ENCODE results near the gene STAT4. TPM values are rescaled to one million over a fixed set of nuclear protein-coding genes. Genes with fewer than 3 reads are reported as not detected.
A peak's percentile ranks its signal among the peaks of the same experiment; 100 is the strongest.

Gene STAT4
- total and polyA plus RNA-seq, 4 donors = 0.85 to 7.9 (median 3.2) TPM

GRCh38 chr2:191183516-191183915, 32.7 kb upstream of the STAT4 start:
- Histone ChIP-seq H3K4me3 (ENCODE audit: low read depth in 1 of 3, low read length in 3 of 3) (no peak overlapping the region), H3K36me3 (ENCODE audit: control insufficient read depth in 4 of 4, insufficient read depth in 3 of 4, low read depth in 1 of 4, low read length in 3 of 4) (no peaks in the 10 kb centered on the region), H3K9ac (ENCODE audit: low read depth in 1 of 2, low read length in 2 of 2) (no peak overlapping the region), H3K27ac (ENCODE audit: low read depth in 1 of 2, low read length in 2 of 2) (no peak overlapping the region), H3K9me3 (ENCODE audit: control insufficient read depth in 4 of 4, low read length in 3 of 4) (no peaks in the 10 kb centered on the region), H3K27me3 (ENCODE audit: control insufficient read depth in 4 of 4, insufficient read depth in 4 of 4, low read length in 3 of 4) (no peaks in the 10 kb centered on the region), H3K4me1 (ENCODE audit: control insufficient read depth in 4 of 4, insufficient read depth in 4 of 4, low read length in 3 of 4) (peaks cover 13 to 67% (median 40%) of the 10 kb centered on the region in 4 donors)
- DNase-seq (ENCODE audit: low spot score) = no peak
- TF ChIP-seq CTCF (IDR thresholded peaks at IDR 0.05; ENCODE audit: low read depth, low read length, missing input control) (no peak), JUND (IDR thresholded peaks at IDR 0.05) (no peak), EGR1 (IDR thresholded peaks at IDR 0.05; ENCODE audit: low read depth in 2 of 2) (no peak), FOXA2 (IDR thresholded peaks at IDR 0.05) (no peak), FOXA1 (IDR thresholded peaks at IDR 0.05) (no peak), GABPA (IDR thresholded peaks at IDR 0.05 in 1 of 2, conservative IDR thresholded peaks at IDR 0.05 in 1 of 2) (no peak), HNF4G (IDR thresholded peaks at IDR 0.05) (no peak), MAX (IDR thresholded peaks at IDR 0.05) (no peak), RXRA (IDR thresholded peaks at IDR 0.05) (no peak), ATF3 (IDR thresholded peaks at IDR 0.05) (no peak), REST (IDR thresholded peaks at IDR 0.05) (no peak)

- no peak for DNase-seq (ENCODE audit: low spot score)
- no peak overlapping the region for H3K27ac ChIP-seq (ENCODE audit: low read depth in 1 of 2, low read length in 2 of 2)
Observed at GRCh38 chr2:191183081-191183480, 32.3 kb upstream of the STAT4 start.

More at GRCh38 chr2:191183081-191183480, 32.3 kb upstream of the STAT4 start:
- Histone ChIP-seq H3K4me1 (ENCODE audit: control insufficient read depth in 4 of 4, insufficient read depth in 4 of 4, low read length in 3 of 4) (peaks cover 13 to 67% (median 43%) of the 10 kb centered on the region in 4 donors), H3K9ac (ENCODE audit: low read depth in 1 of 2, low read length in 2 of 2) (no peak overlapping the region), H3K4me3 (ENCODE audit: low read depth in 1 of 3, low read length in 3 of 3) (no peak overlapping the region), H3K36me3 (ENCODE audit: control insufficient read depth in 4 of 4, insufficient read depth in 3 of 4, low read depth in 1 of 4, low read length in 3 of 4) (no peaks in the 10 kb centered on the region), H3K9me3 (ENCODE audit: control insufficient read depth in 4 of 4, low read length in 3 of 4) (no peaks in the 10 kb centered on the region), H3K27me3 (ENCODE audit: control insufficient read depth in 4 of 4, insufficient read depth in 4 of 4, low read length in 3 of 4) (no peaks in the 10 kb centered on the region)
- TF ChIP-seq REST (IDR thresholded peaks at IDR 0.05) = no peak
- TF ChIP-seq MAX (IDR thresholded peaks at IDR 0.05) = no peak
- no peak for TF ChIP-seq TAF1 (conservative IDR thresholded peaks at IDR 0.05)
- no peak for TF ChIP-seq ZBTB33 (IDR thresholded peaks at IDR 0.05)
- peak; percentile 63 for TF ChIP-seq SP1 (IDR thresholded peaks at IDR 0.05)
- no peak for TF ChIP-seq EGR1 (IDR thresholded peaks at IDR 0.05; ENCODE audit: low read depth in 2 of 2)
- no peak for TF ChIP-seq GABPA (IDR thresholded peaks at IDR 0.05 in 1 of 2, conservative IDR thresholded peaks at IDR 0.05 in 1 of 2)
- peak; percentile 19 for TF ChIP-seq YY1 (IDR thresholded peaks at IDR 0.05)
- TF ChIP-seq HNF4G (IDR thresholded peaks at IDR 0.05) = peak; percentile 65
- TF ChIP-seq RXRA (IDR thresholded peaks at IDR 0.05) = peak in 1 of 2 donors; percentile 7
- peak; percentile 59 to 83 for TF ChIP-seq HNF4A (conservative IDR thresholded peaks at IDR 0.05)
- 59% methylated on average over 2 of the region's 2 CpGs for WGBS

Measured in liver (tissue), 9 donors.